ENCODE measurements around the gene FAM20B. TPM values are rescaled to one million over a fixed set of nuclear protein-coding genes. Genes with fewer than 3 reads are reported as not detected.

The FAM20B gene
- 58.8 TPM for total RNA-seq

GRCh38 chr1:179025125-179025974, at the start of gene FAM20B:
Gene FAM20B (plus strand): TSS chr1:179025894. CDS start chr1:179043848, 17,954 bp downstream.

GRCh38 chr1:179081687-179082332, 56.1 kb downstream of the FAM20B start, which contains the start of gene TOR3A:
Gene TOR3A (plus strand): TSS chr1:179082070. CDS start chr1:179082129, 59 bp downstream.

Other genes starting within 250 kb of the FAM20B start
- 1.8 TPM for gene ANGPTL1, start 154.8 kb upstream of the FAM20B start, total RNA-seq
- gene TOR3A, start 56.2 kb downstream of the FAM20B start, total RNA-seq: 17.1 TPM
- gene ABL2, start 203.8 kb downstream of the FAM20B start, total RNA-seq: 34.8 TPM

All from diencephalon (tissue), 1 donor.